Subcutaneous abdominal adipose tissue (tissue), 5 donors: ENCODE measurements around the gene ADIPOR2.

ENCODE experiments used
- H3K27ac ChIP-seq: one replicate; pipeline ENCODE4 v1.7.0; 2013; ENCODE audit warnings: low read depth, mild to moderate bottlenecking, inconsistent platforms, low read length, moderate library complexity
- H3K27me3 ChIP-seq, 5 donors: one replicate each; pipeline ENCODE4 v1.7.0; 2013; ENCODE audit warnings: low read length in 5 of 5, inconsistent platforms in 1 of 5; ENCODE audit not compliant: control insufficient read depth in 5 of 5, insufficient read depth in 4 of 5
- H3K36me3 ChIP-seq, 5 donors: one replicate each; pipeline ENCODE4 v1.7.0; 2013; ENCODE audit warnings: low read length in 5 of 5; ENCODE audit not compliant: control insufficient read depth in 5 of 5, insufficient read depth in 5 of 5
- H3K4me1 ChIP-seq, 5 donors: one replicate each; pipeline ENCODE4 v1.7.0; 2013; ENCODE audit warnings: low read length in 5 of 5, mild to moderate bottlenecking in 3 of 5, moderate library complexity in 1 of 5; ENCODE audit not compliant: control insufficient read depth in 5 of 5, insufficient read depth in 5 of 5
- H3K4me3 ChIP-seq, 5 donors: one replicate each; pipeline ENCODE4 v1.7.0; 2013; ENCODE audit warnings: low read length in 5 of 5, low read depth in 1 of 5
- H3K9ac ChIP-seq, 5 donors: one replicate each; pipeline ENCODE4 v1.7.0; 2013; ENCODE audit warnings: low read length in 5 of 5, mild to moderate bottlenecking in 4 of 5, moderate library complexity in 3 of 5
- H3K9me3 ChIP-seq, 5 donors: one replicate each; pipeline ENCODE4 v1.7.0; 2013; ENCODE audit warnings: low read length in 5 of 5; ENCODE audit not compliant: control insufficient read depth in 5 of 5
- donor health status: healthy.
- donor health status: healthy.
- donor health status: healthy.
- donor health status: healthy.
- donor health status: healthy.

The ADIPOR2 gene

GRCh38 chr12:1665366-1665765 lies 25.5 kb upstream of the ADIPOR2 start:
- Histone ChIP-seq H3K9ac (peak overlapping the region in 1 of 5 donors; percentile 52), H3K9me3 (no peaks in the 10 kb centered on the region), H3K4me1 (peaks cover 8 to 61% (median 57%) of the 10 kb centered on the region in 5 donors), H3K27ac (peak overlapping the region; percentile 86), H3K4me3 (no peak overlapping the region), H3K36me3 (no peaks in the 10 kb centered on the region), H3K27me3 (no peaks in the 10 kb centered on the region)

- H3K4me1 ChIP-seq = peaks cover 8 to 61% (median 53%) of the 10 kb centered on the region in 5 donors
- no peaks in the 10 kb centered on the region for H3K36me3 ChIP-seq
- no peaks in the 10 kb centered on the region for H3K27me3 ChIP-seq
- no peak overlapping the region for H3K4me3 ChIP-seq
- H3K9ac ChIP-seq = no peak overlapping the region
- H3K27ac ChIP-seq = peak overlapping the region; percentile 99
- H3K9me3 ChIP-seq = no peaks in the 10 kb centered on the region
Measured at GRCh38 chr12:1666215-1666614, 24.7 kb upstream of the ADIPOR2 start.

GRCh38 chr12:1666685-1667162 lies 24.1 kb upstream of the ADIPOR2 start:
- H3K27me3 ChIP-seq = no peaks in the 10 kb centered on the region
- peak overlapping the region; percentile 99 for H3K27ac ChIP-seq
- peaks cover 8 to 58% (median 49%) of the 10 kb centered on the region in 5 donors for H3K4me1 ChIP-seq
- H3K36me3 ChIP-seq = no peaks in the 10 kb centered on the region
- peak overlapping the region in 2 of 5 donors; percentile 4 to 11 for H3K9ac ChIP-seq
- H3K4me3 ChIP-seq = no peak overlapping the region
- H3K9me3 ChIP-seq = no peaks in the 10 kb centered on the region

DNA sequence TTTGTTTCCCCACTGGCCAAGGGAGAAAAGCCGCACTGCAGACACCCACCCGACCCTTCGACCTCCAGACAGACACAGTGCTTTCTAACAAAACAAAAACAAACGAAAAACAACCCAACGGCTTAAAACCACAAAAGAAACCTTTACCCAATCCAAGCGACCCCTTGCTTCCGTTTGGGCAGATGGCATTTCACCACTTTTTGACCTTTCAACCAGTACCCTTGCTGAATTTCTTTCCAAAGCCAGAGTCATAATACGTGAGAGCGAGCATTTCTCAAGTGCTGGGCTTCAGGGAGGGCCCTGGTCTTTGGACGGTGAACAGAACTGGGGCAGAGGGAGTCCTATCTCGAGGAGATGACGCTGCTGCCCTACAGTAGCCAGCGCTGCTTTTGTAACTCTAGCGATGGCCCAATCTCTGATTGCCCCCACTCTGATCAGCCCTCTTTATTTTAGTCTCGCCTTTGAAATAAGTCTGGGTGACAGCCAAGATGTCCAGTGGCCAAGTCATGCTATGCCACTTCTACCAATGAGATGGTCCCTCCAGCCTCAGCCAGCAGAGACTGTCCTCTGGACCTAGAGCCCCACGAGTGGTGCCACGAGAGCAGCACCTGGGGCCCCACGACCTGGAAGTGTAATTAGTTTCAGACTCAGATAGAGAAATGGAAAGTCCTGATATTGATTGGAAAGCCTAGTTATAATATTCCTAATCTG lies 21.9 kb upstream of the ADIPOR2 start:
- H3K9me3 ChIP-seq = no peaks in the 10 kb centered on the region
- H3K36me3 ChIP-seq = no peaks in the 10 kb centered on the region
- H3K9ac ChIP-seq = peak overlapping the region; percentile 54 to 89 (median 78)
- peaks cover 8 to 58% (median 49%) of the 10 kb centered on the region in 5 donors for H3K4me1 ChIP-seq
- H3K4me3 ChIP-seq = peak overlapping the region in 3 of 5 donors; percentile 11 to 47 (median 18)
- no peaks in the 10 kb centered on the region for H3K27me3 ChIP-seq
- peak overlapping the region; percentile 99 for H3K27ac ChIP-seq

DNA sequence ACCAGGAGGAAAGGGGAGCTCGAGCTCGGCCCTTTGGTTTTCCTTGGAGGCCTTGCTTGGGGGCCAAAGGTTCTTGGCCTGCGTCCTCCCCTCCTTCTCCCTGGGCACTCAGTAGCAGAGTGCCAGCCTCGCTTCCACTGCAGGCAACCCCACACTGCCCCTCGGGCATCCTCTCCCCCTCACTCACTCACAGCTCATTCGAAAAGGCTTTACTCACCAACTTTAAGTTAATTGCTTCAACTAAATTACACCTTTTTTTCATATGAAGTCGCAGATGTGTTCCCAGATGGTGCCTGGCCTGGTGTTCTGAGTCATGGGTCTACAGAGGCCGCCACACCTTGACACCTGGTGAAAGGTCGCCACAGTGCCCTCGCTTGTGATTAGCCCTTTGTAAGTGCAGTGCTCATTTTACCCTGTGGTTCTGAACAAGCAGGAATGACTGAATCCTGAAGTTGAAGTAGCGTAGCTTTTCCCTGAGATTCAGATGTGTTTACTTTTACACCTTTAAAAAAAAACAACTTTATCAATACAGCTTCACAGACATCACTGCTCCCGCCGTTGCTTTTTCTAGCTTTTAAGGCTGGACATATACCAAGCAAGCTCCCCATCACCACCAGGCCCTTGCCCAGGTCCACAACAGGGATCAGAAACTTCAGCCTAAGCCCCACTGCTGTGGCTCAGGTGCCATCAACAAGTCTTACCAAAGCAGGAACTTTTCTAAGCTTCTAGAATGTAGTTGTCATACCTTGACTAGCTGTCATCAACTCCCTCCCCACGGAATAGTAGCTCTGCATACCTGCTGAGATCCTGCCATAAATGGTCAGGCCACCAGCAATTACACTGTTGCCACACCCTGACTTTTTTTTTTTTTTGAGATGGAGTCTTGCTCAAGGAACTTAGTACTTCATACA lies 20.3 kb upstream of the ADIPOR2 start:
- peaks cover 6 to 48% (median 40%) of the 10 kb centered on the region in 5 donors for H3K4me1 ChIP-seq
- H3K9me3 ChIP-seq = no peaks in the 10 kb centered on the region
- H3K27ac ChIP-seq = peak overlapping the region; percentile 99
- H3K9ac ChIP-seq = peak overlapping the region in 2 of 5 donors; percentile 14 to 48
- H3K36me3 ChIP-seq = no peaks in the 10 kb centered on the region
- H3K4me3 ChIP-seq = no peak overlapping the region
- H3K27me3 ChIP-seq = no peaks in the 10 kb centered on the region

GRCh38 chr12:1676043-1676442 lies 14.8 kb upstream of the ADIPOR2 start:
- H3K4me1 ChIP-seq = peaks cover 0 to 6% (median 2%) of the 10 kb centered on the region in 5 donors
- no peaks in the 10 kb centered on the region for H3K27me3 ChIP-seq
- no peak overlapping the region for H3K4me3 ChIP-seq
- no peak overlapping the region for H3K9ac ChIP-seq
- no peak overlapping the region for H3K27ac ChIP-seq
- H3K36me3 ChIP-seq = no peaks in the 10 kb centered on the region
- no peaks in the 10 kb centered on the region for H3K9me3 ChIP-seq

- H3K9me3 ChIP-seq = no peaks in the 10 kb centered on the region
- H3K4me1 ChIP-seq = peaks cover 0 to 13% (median 2%) of the 10 kb centered on the region in 5 donors
- no peaks in the 10 kb centered on the region for H3K36me3 ChIP-seq
- no peak overlapping the region for H3K9ac ChIP-seq
- no peaks in the 10 kb centered on the region for H3K27me3 ChIP-seq
- no peak overlapping the region for H3K4me3 ChIP-seq
- peak overlapping the region; percentile 8 for H3K27ac ChIP-seq
Measured at GRCh38 chr12:1680804-1681492, 9.9 kb upstream of the ADIPOR2 start.

DNA sequence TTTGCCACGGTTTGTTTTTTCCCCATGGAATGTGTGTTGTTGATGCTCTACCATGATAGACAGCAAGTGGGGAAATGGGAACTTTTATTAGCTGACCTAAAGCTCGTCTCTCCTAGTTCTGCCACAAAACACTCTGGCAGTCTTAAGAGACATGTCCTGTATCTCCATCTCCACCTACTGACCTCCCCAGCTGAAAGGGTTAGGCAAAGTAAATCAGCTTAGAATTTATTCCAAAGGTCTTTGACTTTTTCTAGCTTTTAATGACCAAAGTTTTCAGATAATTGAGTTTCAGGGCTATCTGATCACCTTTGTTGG lies 9.4 kb upstream of the ADIPOR2 start:
- Histone ChIP-seq H3K4me1 (peaks cover 0 to 13% (median 2%) of the 10 kb centered on the region in 5 donors), H3K9ac (no peak overlapping the region), H3K36me3 (no peaks in the 10 kb centered on the region), H3K27ac (peak overlapping the region; percentile 8), H3K9me3 (no peaks in the 10 kb centered on the region), H3K4me3 (no peak overlapping the region), H3K27me3 (no peaks in the 10 kb centered on the region)

- Histone ChIP-seq H3K9ac (no peak overlapping the region), H3K4me3 (no peak overlapping the region), H3K4me1 (peaks cover 0 to 25% (median 22%) of the 10 kb centered on the region in 5 donors), H3K9me3 (no peaks in the 10 kb centered on the region), H3K27ac (no peak overlapping the region), H3K36me3 (no peaks in the 10 kb centered on the region), H3K27me3 (no peaks in the 10 kb centered on the region)
Measured at GRCh38 chr12:1688086-1688710, 2.7 kb upstream of the ADIPOR2 start.
